ENCODE measurements around the gene UBLCP1. TPM values are rescaled to one million over a fixed set of nuclear protein-coding genes. Genes with fewer than 3 reads are reported as not detected.

The UBLCP1 gene
- total and polyA plus RNA-seq, 4 donors, result 6.1 to 9.5 (median 7.6) TPM

DNA sequence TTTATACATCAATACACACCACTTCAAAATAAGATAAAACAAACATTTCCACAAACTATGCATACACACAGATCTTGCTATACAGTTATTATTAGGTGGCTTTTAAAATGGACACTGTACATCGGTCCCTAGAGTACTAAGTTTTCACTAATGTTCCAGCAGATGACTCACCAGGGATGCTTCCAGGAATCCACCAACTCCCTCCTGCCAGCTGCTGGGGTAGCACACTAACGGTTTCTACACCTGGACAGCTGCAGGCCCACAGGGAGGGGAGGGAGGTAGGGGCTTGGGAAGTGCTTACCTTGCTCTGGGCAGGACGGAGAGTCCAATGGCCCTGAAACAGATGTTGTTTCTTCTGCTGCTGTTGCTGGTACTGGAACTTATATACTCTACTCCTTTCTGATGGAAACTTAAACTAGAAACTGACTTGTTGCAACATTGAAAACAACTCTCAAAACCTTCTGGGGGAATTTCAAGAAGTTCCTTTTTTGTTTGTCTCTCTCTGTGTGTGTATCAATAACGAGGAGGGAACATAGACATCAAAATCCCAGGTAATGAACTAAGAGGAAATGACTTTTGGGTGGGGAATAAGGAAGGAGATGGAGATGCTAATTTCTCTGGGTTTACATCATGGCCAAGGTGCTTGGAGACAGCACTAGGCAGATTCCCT, 67.2 kb downstream of the UBLCP1 start, which contains the start of gene IL12B:
TSS of gene IL12B (minus strand) at position 357 of the 670 bp plus-strand sequence. CDS start 3,705 bp downstream, outside the sequence.
- Histone ChIP-seq H3K27me3 (ENCODE audit: control insufficient read depth in 4 of 4, insufficient read depth in 4 of 4, low read length in 3 of 4) (peaks cover 0 to 6% (median 0%) of the 10 kb centered on the region in 4 donors), H3K36me3 (ENCODE audit: control insufficient read depth in 4 of 4, insufficient read depth in 3 of 4, low read depth in 1 of 4, low read length in 3 of 4) (no peaks in the 10 kb centered on the region), H3K4me1 (ENCODE audit: control insufficient read depth in 4 of 4, insufficient read depth in 4 of 4, low read length in 3 of 4) (peaks cover 0 to 4% (median 1%) of the 10 kb centered on the region in 4 donors), H3K9me3 (ENCODE audit: control insufficient read depth in 4 of 4, low read length in 3 of 4) (no peaks in the 10 kb centered on the region), H3K4me3 (ENCODE audit: low read depth in 1 of 3, low read length in 3 of 3) (peak within 1 kb of the TSS in 1 of 3 donors; percentile 32), H3K27ac (ENCODE audit: low read depth in 1 of 2, low read length in 2 of 2) (no peak within 1 kb of the TSS), H3K9ac (ENCODE audit: low read depth in 1 of 2, low read length in 2 of 2) (no peak within 1 kb of the TSS)
- 47% methylated on average over 4 of the region's 4 CpGs for WGBS
- TF ChIP-seq REST (IDR thresholded peaks at IDR 0.05) (no peak), EGR1 (IDR thresholded peaks at IDR 0.05; ENCODE audit: low read depth in 2 of 2) (no peak), TAF1 (conservative IDR thresholded peaks at IDR 0.05) (no peak), GABPA (IDR thresholded peaks at IDR 0.05 in 1 of 2, conservative IDR thresholded peaks at IDR 0.05 in 1 of 2) (no peak)
- TF ChIP-seq, protein P1, sequence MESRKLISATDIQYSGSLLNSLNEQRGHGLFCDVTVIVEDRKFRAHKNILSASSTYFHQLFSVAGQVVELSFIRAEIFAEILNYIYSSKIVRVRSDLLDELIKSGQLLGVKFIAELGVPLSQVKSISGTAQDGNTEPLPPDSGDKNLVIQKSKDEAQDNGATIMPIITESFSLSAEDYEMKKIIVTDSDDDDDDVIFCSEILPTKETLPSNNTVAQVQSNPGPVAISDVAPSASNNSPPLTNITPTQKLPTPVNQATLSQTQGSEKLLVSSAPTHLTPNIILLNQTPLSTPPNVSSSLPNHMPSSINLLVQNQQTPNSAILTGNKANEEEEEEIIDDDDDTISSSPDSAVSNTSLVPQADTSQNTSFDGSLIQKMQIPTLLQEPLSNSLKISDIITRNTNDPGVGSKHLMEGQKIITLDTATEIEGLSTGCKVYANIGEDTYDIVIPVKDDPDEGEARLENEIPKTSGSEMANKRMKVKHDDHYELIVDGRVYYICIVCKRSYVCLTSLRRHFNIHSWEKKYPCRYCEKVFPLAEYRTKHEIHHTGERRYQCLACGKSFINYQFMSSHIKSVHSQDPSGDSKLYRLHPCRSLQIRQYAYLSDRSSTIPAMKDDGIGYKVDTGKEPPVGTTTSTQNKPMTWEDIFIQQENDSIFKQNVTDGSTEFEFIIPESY (IDR thresholded peaks at IDR 0.05), result no peak
- no peak for DNase-seq (ENCODE audit: low spot score)

- no peak overlapping the region for H3K9ac ChIP-seq (ENCODE audit: low read depth in 1 of 2, low read length in 2 of 2)
- no peak overlapping the region for H3K27ac ChIP-seq (ENCODE audit: low read depth in 1 of 2, low read length in 2 of 2)
- peaks cover 0 to 4% (median 1%) of the 10 kb centered on the region in 4 donors for H3K4me1 ChIP-seq (ENCODE audit: control insufficient read depth in 4 of 4, insufficient read depth in 4 of 4, low read length in 3 of 4)
- WGBS, result 7% methylated on average over 50 of the region's 50 CpGs
- H3K4me3 ChIP-seq (ENCODE audit: low read depth in 1 of 3, low read length in 3 of 3), result peak overlapping the region in 1 of 3 donors; percentile 32
- DNase-seq (ENCODE audit: low spot score), result peak; percentile 68
- no peaks in the 10 kb centered on the region for H3K9me3 ChIP-seq (ENCODE audit: control insufficient read depth in 4 of 4, low read length in 3 of 4)
- no peaks in the 10 kb centered on the region for H3K36me3 ChIP-seq (ENCODE audit: control insufficient read depth in 4 of 4, insufficient read depth in 3 of 4, low read depth in 1 of 4, low read length in 3 of 4)
- TF ChIP-seq RAD21 (IDR thresholded peaks at IDR 0.05) (peak; percentile 31 to 60), YY1 (IDR thresholded peaks at IDR 0.05) (no peak), RXRA (IDR thresholded peaks at IDR 0.05) (no peak), HNF4G (IDR thresholded peaks at IDR 0.05) (no peak), EGR1 (IDR thresholded peaks at IDR 0.05; ENCODE audit: low read depth in 2 of 2) (no peak), NR2F2 (IDR thresholded peaks at IDR 0.05) (no peak), HNF4A (conservative IDR thresholded peaks at IDR 0.05) (no peak), ATF3 (IDR thresholded peaks at IDR 0.05) (no peak), FOXA2 (IDR thresholded peaks at IDR 0.05) (no peak), TAF1 (conservative IDR thresholded peaks at IDR 0.05) (no peak), SP1 (IDR thresholded peaks at IDR 0.05) (no peak), CTCF (IDR thresholded peaks at IDR 0.05; ENCODE audit: low read depth, low read length, missing input control) (peak; percentile 36)
- TF ChIP-seq, protein P1 (IDR thresholded peaks at IDR 0.05), result no peak
- TF ChIP-seq, protein P2, sequence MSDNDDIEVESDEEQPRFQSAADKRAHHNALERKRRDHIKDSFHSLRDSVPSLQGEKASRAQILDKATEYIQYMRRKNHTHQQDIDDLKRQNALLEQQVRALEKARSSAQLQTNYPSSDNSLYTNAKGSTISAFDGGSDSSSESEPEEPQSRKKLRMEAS (IDR thresholded peaks at IDR 0.05), result no peak
- peaks cover 0 to 6% (median 0%) of the 10 kb centered on the region in 4 donors for H3K27me3 ChIP-seq (ENCODE audit: control insufficient read depth in 4 of 4, insufficient read depth in 4 of 4, low read length in 3 of 4)
Measured at GRCh38 chr5:159331093-159331973, 68.2 kb downstream of the UBLCP1 start.
